ENCODE data around the gene PGPEP1.
A peak's percentile ranks its signal among the peaks of the same experiment; 100 is the strongest.

Gene PGPEP1

GRCh38 chr19:18366021-18366435, 25.6 kb downstream of the PGPEP1 start:
- no peak for DNase-seq (ENCODE audit: low spot score)

GRCh38 chr19:18368504-18369222, 28.3 kb downstream of the PGPEP1 start:
- Histone ChIP-seq H3K9me3 (ENCODE audit: severe bottlenecking) (no peaks in the 10 kb centered on the region), H3K27ac (ENCODE audit: poor library complexity, severe bottlenecking) (peak overlapping the region; percentile 9), H3K4me1 (ENCODE audit: insufficient read depth, poor library complexity, severe bottlenecking) (peaks cover 28% of the 10 kb centered on the region), H3K4me3 (ENCODE audit: severe bottlenecking) (no peak overlapping the region), H3K27me3 (ENCODE audit: insufficient read depth, poor library complexity, severe bottlenecking) (no peaks in the 10 kb centered on the region), H3K36me3 (ENCODE audit: low read depth) (no peaks in the 10 kb centered on the region)
- DNase-seq (ENCODE audit: low spot score) = no peak
- no peak for ATAC-seq (ENCODE audit: low read depth)
- no peak for TF ChIP-seq CTCF (IDR thresholded peaks at IDR 0.05; ENCODE audit: poor library complexity, severe bottlenecking)

More at GRCh38 chr19:18366021-18366435, 25.6 kb downstream of the PGPEP1 start:
- Histone ChIP-seq H3K27ac (ENCODE audit: poor library complexity, severe bottlenecking) (peak overlapping the region; percentile 79), H3K36me3 (ENCODE audit: low read depth) (no peaks in the 10 kb centered on the region), H3K9me3 (ENCODE audit: severe bottlenecking) (no peaks in the 10 kb centered on the region), H3K27me3 (ENCODE audit: insufficient read depth, poor library complexity, severe bottlenecking) (no peaks in the 10 kb centered on the region), H3K4me3 (ENCODE audit: severe bottlenecking) (no peak overlapping the region), H3K4me1 (ENCODE audit: insufficient read depth, poor library complexity, severe bottlenecking) (peaks cover 23% of the 10 kb centered on the region)
- ATAC-seq (ENCODE audit: low read depth) = peak; percentile 41; the same call in 2 of the 3 replicates
- TF ChIP-seq CTCF (IDR thresholded peaks at IDR 0.05; ENCODE audit: poor library complexity, severe bottlenecking) = no peak

DNA sequence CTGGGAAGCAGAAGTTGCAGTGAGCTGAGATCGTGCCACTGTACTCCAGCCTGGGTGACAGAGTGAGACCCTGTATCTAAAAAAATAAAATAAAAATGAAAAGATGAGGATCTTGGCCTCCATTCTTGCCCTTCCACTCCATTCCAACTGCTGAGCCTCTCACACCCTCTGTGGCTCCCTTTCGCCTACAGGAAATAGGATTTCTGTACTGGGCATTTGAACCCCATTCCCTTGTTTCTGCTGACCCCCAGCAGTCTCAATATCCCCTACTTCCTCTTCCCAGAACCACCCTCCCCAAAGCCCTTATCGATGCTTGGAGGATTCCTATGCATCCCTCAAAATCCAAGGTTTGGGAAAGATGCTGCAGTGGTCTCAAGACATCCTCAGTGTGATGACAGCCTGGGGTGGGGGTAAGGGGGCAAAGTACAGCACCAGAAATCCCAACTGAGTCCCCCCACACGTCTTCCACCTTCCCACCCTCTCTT, 33.1 kb downstream of the PGPEP1 start:
- Histone ChIP-seq H3K4me1 (ENCODE audit: insufficient read depth, poor library complexity, severe bottlenecking) (peaks cover 29% of the 10 kb centered on the region), H3K9me3 (ENCODE audit: severe bottlenecking) (no peaks in the 10 kb centered on the region), H3K36me3 (ENCODE audit: low read depth) (no peaks in the 10 kb centered on the region), H3K4me3 (ENCODE audit: severe bottlenecking) (no peak overlapping the region), H3K27me3 (ENCODE audit: insufficient read depth, poor library complexity, severe bottlenecking) (no peaks in the 10 kb centered on the region), H3K27ac (ENCODE audit: poor library complexity, severe bottlenecking) (peak overlapping the region; percentile 88)
- ATAC-seq (ENCODE audit: low read depth) (no peak), DNase-seq (ENCODE audit: low spot score) (no peak)
- no peak for TF ChIP-seq CTCF (IDR thresholded peaks at IDR 0.05; ENCODE audit: poor library complexity, severe bottlenecking)

DNA sequence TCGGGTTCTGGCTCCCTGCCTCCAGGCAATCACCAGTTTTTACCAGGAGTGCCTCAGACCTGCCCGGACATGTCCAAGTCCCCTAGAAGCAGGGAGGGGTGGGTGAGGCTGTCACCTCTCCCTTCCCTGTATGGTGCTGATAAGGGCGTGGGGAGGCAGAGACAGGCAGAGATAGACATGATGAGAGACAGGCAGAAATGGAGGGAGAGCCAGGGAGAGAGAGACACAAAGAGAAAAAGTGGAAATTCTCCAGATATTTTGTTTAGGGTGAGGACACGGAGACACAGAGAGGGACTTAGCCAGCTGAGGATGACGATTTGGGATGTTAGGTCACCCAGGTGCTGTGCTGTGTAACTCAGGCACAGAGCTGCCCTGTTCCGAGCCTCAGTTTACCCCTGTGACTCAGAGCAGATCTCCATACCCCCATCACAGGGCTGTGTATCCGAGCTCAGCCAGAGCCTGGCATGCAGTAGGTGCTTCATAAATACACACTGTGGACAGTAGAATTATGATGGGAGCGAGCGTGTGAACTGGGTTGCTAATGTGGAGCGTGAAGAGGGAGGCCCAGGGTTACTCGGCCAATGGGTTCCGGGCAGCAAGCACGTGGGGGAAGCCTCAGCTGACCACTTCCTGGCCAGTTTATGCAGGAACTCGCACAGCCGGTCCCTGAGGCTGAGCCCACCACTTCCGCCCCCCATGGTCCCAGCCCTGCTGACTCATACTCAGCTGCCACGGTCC, 33.7 kb downstream of the PGPEP1 start:
- no peak overlapping the region for H3K4me3 ChIP-seq (ENCODE audit: severe bottlenecking)
- no peaks in the 10 kb centered on the region for H3K9me3 ChIP-seq (ENCODE audit: severe bottlenecking)
- peaks cover 34% of the 10 kb centered on the region for H3K4me1 ChIP-seq (ENCODE audit: insufficient read depth, poor library complexity, severe bottlenecking)
- TF ChIP-seq CTCF (IDR thresholded peaks at IDR 0.05; ENCODE audit: poor library complexity, severe bottlenecking) = no peak
- peak; percentile 94 for DNase-seq (ENCODE audit: low spot score)
- peak overlapping the region; percentile 88 for H3K27ac ChIP-seq (ENCODE audit: poor library complexity, severe bottlenecking)
- peak; percentile 91 for ATAC-seq (ENCODE audit: low read depth)
- no peaks in the 10 kb centered on the region for H3K36me3 ChIP-seq (ENCODE audit: low read depth)
- H3K27me3 ChIP-seq (ENCODE audit: insufficient read depth, poor library complexity, severe bottlenecking) = no peaks in the 10 kb centered on the region
